SJSA1 (cell line): ENCODE data around the gene COX5B. TPM values are rescaled to one million over a fixed set of nuclear protein-coding genes. Genes with fewer than 3 reads are reported as not detected.
"Not testable (repeated sequence)": the region's sequence is repeated elsewhere in the genome, so short reads cannot be mapped to it uniquely, and the experiment has no call there.

Experiments
- DNase-seq, 2 experiments: peaks; one replicate each; pipeline ENCODE4 v3.0.0-alpha.2; 2015 to 2020; ENCODE audit warnings: low spot score in 2 of 2, low read depth in 1 of 2
- H3K27ac ChIP-seq: fragments of 250-450 bp; sonication (Bioruptor Pico); 2 replicates; pipeline ENCODE4 v1.5.1; 2020; ENCODE audit warnings: mild to moderate bottlenecking, moderate library complexity
- H3K27me3 ChIP-seq: fragments of 250-450 bp; sonication (Bioruptor Pico); replicated peaks from 2 replicates; pipeline ENCODE4 v1.5.1; 2020; ENCODE audit warnings: mild to moderate bottlenecking, moderate library complexity
- H3K36me3 ChIP-seq: fragments of 250-450 bp; sonication (Bioruptor Pico); 2 replicates; pipeline ENCODE4 v1.5.1; 2020; ENCODE audit warnings: mild to moderate bottlenecking
- H3K4me1 ChIP-seq: fragments of 250-450 bp; sonication (Bioruptor Pico); replicated peaks from 2 replicates; pipeline ENCODE4 v1.6.1; 2021; ENCODE audit warnings: mild to moderate bottlenecking
- H3K4me3 ChIP-seq: fragments of 250-450 bp; sonication (Bioruptor Pico); 2 replicates; pipeline ENCODE4 v1.5.1; 2020; ENCODE audit warnings: mild to moderate bottlenecking
- H3K9me3 ChIP-seq: fragments of 250-450 bp; sonication (Bioruptor Pico); replicated peaks from 2 replicates; pipeline ENCODE4 v1.5.1; 2020; ENCODE audit warnings: mild to moderate bottlenecking
- total RNA-seq: library from RNA; depleted of rRNA; stranded (reverse); fragments of >200 nt; shearing (Covaris generic); gene quantifications from 2 replicates; pipeline ENCODE4 v1.2.3, GENCODE V29; 2014

COX5B gene
- total RNA-seq, 1 experiment from 2014 or later = 275 TPM

- Histone ChIP-seq H3K9me3 (no peaks in the 10 kb centered on the region), H3K4me1 (peaks cover 13% of the 10 kb centered on the region), H3K36me3 (peaks cover 53% of the 10 kb centered on the region), H3K4me3 (no peak overlapping the region), H3K27me3 (no peaks in the 10 kb centered on the region), H3K27ac (no peak overlapping the region)
- no peak for DNase-seq
Measured at GRCh38 chr2:97659256-97660043, 13.6 kb downstream of the COX5B start.

GRCh38 chr2:97660044-97660774 lies 14.3 kb downstream of the COX5B start:
- H3K4me1 ChIP-seq = peaks cover 18% of the 10 kb centered on the region
- DNase-seq = no peak
- H3K36me3 ChIP-seq = peaks cover 53% of the 10 kb centered on the region
- no peak overlapping the region for H3K27ac ChIP-seq
- no peak overlapping the region for H3K4me3 ChIP-seq
- no peaks in the 10 kb centered on the region for H3K9me3 ChIP-seq
- H3K27me3 ChIP-seq = no peaks in the 10 kb centered on the region

GRCh38 chr2:97660775-97661389 lies 15.0 kb downstream of the COX5B start:
- Histone ChIP-seq H3K36me3 (peaks cover 53% of the 10 kb centered on the region), H3K4me3 (no peak overlapping the region), H3K9me3 (no peaks in the 10 kb centered on the region), H3K27ac (no peak overlapping the region), H3K4me1 (peaks cover 18% of the 10 kb centered on the region), H3K27me3 (no peaks in the 10 kb centered on the region)
- DNase-seq = peak in 1 of 2 experiments; percentile 37

DNA sequence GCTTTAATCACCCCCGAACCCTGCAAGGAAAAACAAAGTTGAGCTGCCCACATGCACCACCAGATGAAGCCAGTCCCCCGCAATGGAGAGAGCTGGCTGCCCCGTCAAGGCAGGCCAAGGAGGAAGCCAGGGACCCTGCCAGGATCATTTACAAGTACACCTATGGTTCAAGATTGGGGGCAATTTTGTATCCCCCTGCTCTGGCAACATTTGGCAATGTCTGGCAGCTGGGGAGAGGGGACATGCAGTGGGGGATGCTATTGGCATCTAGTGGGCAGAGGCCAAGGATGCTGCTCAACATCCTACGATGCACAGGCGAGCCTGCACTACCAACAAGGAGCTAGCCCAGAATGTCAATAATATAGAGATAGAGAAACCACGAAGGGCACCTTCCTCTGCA lies 16.1 kb downstream of the COX5B start:
- H3K27ac ChIP-seq = no peak overlapping the region
- no peaks in the 10 kb centered on the region for H3K9me3 ChIP-seq
- H3K4me3 ChIP-seq = no peak overlapping the region
- DNase-seq = peak in 1 of 2 experiments; percentile 20
- H3K36me3 ChIP-seq = peaks cover 45% of the 10 kb centered on the region
- no peaks in the 10 kb centered on the region for H3K27me3 ChIP-seq
- peaks cover 18% of the 10 kb centered on the region for H3K4me1 ChIP-seq

DNA sequence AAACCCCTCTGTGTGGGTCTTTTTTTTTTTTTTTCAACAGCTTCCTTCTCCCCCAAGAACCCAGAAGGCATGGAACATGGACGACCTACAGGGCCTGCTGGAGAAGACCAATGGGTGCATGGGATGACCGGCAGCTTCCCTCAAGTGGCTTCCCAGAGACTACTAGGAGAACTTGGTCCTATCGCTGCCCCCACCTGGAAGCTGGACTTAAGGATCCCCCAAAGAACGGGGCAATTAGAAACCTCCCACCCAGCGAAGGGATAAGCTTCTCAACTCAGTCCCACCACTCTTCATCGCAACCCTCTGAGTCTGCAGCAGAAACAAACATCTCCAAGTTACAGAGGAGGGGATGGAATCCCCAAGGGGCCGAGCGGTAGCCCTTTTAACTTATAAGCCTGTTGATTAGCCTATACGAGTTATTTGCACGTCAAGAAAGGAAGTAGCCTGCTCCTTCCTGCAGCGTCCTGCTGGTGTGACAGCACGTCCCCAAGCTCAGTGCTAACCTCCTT lies 16.6 kb downstream of the COX5B start:
- H3K27me3 ChIP-seq = no peaks in the 10 kb centered on the region
- no peaks in the 10 kb centered on the region for H3K9me3 ChIP-seq
- H3K36me3 ChIP-seq = peaks cover 40% of the 10 kb centered on the region
- H3K4me1 ChIP-seq = peaks cover 18% of the 10 kb centered on the region
- peak overlapping the region; percentile 91 for H3K4me3 ChIP-seq
- peak overlapping the region; percentile 91 for H3K27ac ChIP-seq
- no peak for DNase-seq

DNA sequence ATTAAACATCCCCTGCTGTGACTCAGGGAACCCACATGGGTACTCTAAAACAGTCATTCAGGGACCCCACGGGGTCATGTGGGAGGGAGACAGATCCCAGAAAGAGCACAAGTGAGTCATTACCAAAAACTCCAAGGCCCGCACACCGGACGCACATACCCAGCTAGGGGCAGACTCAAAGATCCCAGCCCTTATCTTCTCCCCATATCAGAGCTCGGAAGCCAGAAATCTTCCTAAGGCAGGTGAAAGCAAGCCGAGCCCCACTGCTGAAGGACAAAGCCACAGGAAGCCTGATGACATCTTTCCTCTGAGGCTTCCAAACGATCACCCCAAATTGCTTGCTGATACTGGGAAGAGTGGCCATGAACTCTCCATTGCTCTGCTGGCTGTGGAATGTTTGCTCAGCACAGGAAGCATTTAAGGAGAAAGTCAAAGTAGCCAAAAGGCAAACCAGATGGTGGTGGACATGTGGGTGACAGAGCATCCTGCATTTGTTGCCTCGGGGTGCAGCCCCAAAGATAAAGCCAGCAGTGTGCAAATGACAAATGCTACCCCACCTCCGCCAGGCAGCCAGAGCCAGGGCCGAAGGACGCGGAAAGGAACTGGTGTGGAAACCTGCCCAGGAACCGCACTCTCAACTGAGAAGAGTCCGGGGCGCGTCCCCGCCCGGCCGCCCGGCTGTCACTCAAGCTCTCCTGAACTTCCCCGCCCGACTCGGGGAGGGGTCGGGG lies 17.2 kb downstream of the COX5B start:
- no peaks in the 10 kb centered on the region for H3K9me3 ChIP-seq
- H3K36me3 ChIP-seq = peaks cover 34% of the 10 kb centered on the region
- H3K27ac ChIP-seq = peak overlapping the region; percentile 91
- DNase-seq = peak; percentile 86 to 92
- H3K27me3 ChIP-seq = no peaks in the 10 kb centered on the region
- peak overlapping the region; percentile 91 for H3K4me3 ChIP-seq
- H3K4me1 ChIP-seq = peaks cover 18% of the 10 kb centered on the region

DNA sequence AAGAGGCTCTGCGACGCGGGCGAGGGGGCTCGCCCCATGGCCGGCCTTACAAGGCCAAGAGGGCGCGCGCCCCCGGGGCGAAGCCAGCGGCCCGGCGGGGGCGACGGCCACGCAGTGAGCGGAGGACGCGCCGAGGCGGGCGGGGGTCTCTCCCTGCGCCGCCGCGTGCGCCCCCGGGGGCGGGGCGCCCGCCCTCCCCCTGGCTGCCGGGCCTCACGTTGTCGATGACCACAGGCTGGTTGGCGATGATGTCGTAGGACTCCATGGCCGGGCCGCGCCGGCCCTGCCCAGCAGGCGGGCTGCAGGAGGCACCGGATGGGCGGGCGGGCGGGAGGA lies 17.7 kb downstream of the COX5B start:
- no peak for DNase-seq
- Histone ChIP-seq H3K27me3 (no peaks in the 10 kb centered on the region), H3K9me3 (no peaks in the 10 kb centered on the region), H3K36me3 (peaks cover 29% of the 10 kb centered on the region), H3K4me1 (peaks cover 18% of the 10 kb centered on the region), H3K4me3 (peak overlapping the region; percentile 91), H3K27ac (peak overlapping the region; percentile 91)

GRCh38 chr2:97663962-97664635 lies 18.2 kb downstream of the COX5B start, which contains the start of gene ACTR1B:
Gene ACTR1B (minus strand): TSS chr2:97664044. CDS start chr2:97663890, 154 bp downstream.
- H3K27ac ChIP-seq = peak within 1 kb of the TSS; percentile 91
- H3K27me3 ChIP-seq = no peaks in the 10 kb centered on the region
- no peaks in the 10 kb centered on the region for H3K9me3 ChIP-seq
- DNase-seq = peak; percentile 98
- peaks cover 18% of the 10 kb centered on the region for H3K4me1 ChIP-seq
- H3K36me3 ChIP-seq = peaks cover 23% of the 10 kb centered on the region
- H3K4me3 ChIP-seq = peak within 1 kb of the TSS; percentile 91

- peaks cover 18% of the 10 kb centered on the region for H3K36me3 ChIP-seq
- H3K27ac ChIP-seq = peak overlapping the region; percentile 91
- H3K27me3 ChIP-seq = no peaks in the 10 kb centered on the region
- no peak for DNase-seq
- H3K9me3 ChIP-seq = no peaks in the 10 kb centered on the region
- H3K4me3 ChIP-seq = peak overlapping the region; percentile 91
- H3K4me1 ChIP-seq = peaks cover 18% of the 10 kb centered on the region
Measured at GRCh38 chr2:97664636-97664970, 18.7 kb downstream of the COX5B start.

- Histone ChIP-seq H3K27ac (no peak within 1 kb of the TSS), H3K4me1 (peaks cover 5% of the 10 kb centered on the region; the same call in 1 of the 2 replicates), H3K4me3 (no peak within 1 kb of the TSS), H3K36me3 (no peaks in the 10 kb centered on the region), H3K27me3 (no peaks in the 10 kb centered on the region), H3K9me3 (no peaks in the 10 kb centered on the region)
- no peak for DNase-seq
Measured at GRCh38 chr2:97669448-97669847, 23.6 kb downstream of the COX5B start, which contains the start of gene C2orf92. Gene C2orf92 (plus strand): TSS chr2:97669713. CDS start chr2:97669789, 76 bp downstream.

GRCh38 chr2:97670471-97670870 lies 24.6 kb downstream of the COX5B start:
- H3K4me3 ChIP-seq = no peak overlapping the region
- no peaks in the 10 kb centered on the region for H3K9me3 ChIP-seq
- no peaks in the 10 kb centered on the region for H3K27me3 ChIP-seq
- H3K27ac ChIP-seq = no peak overlapping the region
- no peaks in the 10 kb centered on the region for H3K36me3 ChIP-seq
- no peak for DNase-seq
- no peaks in the 10 kb centered on the region for H3K4me1 ChIP-seq

DNA sequence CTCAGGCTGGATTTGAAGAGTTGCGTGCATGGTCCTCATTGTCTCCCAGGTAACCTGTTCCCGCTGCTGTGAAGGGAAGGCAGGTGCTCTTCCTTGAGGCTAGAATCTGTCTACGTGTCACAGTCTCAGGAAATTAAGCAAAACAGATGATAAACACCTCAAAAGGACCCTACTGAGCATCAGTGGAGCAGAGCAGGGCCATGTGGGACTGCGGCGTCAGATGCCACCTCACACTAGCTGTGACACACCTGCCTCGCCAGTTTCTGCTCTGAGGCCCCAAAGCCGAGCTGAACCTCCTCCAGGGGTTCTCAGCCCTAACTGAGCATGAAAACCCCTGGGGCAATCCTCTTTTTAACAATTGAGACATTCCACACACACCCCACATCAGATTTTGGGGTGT lies 25.7 kb downstream of the COX5B start:
- Histone ChIP-seq H3K36me3 (no peaks in the 10 kb centered on the region), H3K27me3 (no peaks in the 10 kb centered on the region), H3K9me3 (no peaks in the 10 kb centered on the region), H3K4me3 (no peak overlapping the region), H3K27ac (no peak overlapping the region), H3K4me1 (no peaks in the 10 kb centered on the region)
- no peak for DNase-seq

GRCh38 chr2:97672606-97673140 lies 26.8 kb downstream of the COX5B start:
- DNase-seq, H3K4me3 ChIP-seq, H3K4me1 ChIP-seq, H3K36me3 ChIP-seq, H3K27ac ChIP-seq, H3K9me3 ChIP-seq, H3K27me3 ChIP-seq: not testable (repeated sequence)
